HT1080 (cell line): ENCODE results near the gene SNAPC5. TPM values are rescaled to one million over a fixed set of nuclear protein-coding genes. Genes with fewer than 3 reads are reported as not detected.
"Not testable (repeated sequence)": the region's sequence is repeated elsewhere in the genome, so short reads cannot be mapped to it uniquely, and the experiment has no call there.

Source experiments
- DNase-seq: peaks from one replicate; pipeline ENCODE4 v3.0.0-alpha.2; 2015; ENCODE audit warnings: low read depth
- polyA plus RNA-seq, 2 experiments: library from polyadenylated mRNA; depleted of rRNA; stranded (reverse); fragments of >200 nt; gene quantifications; 2 replicates each; pipeline ENCODE4 v1.2.3, GENCODE V29; 2015
- total RNA-seq: library from RNA; depleted of rRNA; stranded (reverse); fragments of >200 nt; shearing (Covaris generic); gene quantifications from 2 replicates; pipeline ENCODE4 v1.2.3, GENCODE V29; 2014; rRNA removed

The SNAPC5 gene
- total RNA-seq = 15.6 and 19.4 TPM in 2 replicates
- 31.2 and 34.0 TPM in 2 replicates for polyA plus RNA-seq (2015; cell fraction: cytosol; rRNA removed)
- 9.8 and 10.4 TPM in 2 replicates for polyA plus RNA-seq (2015; cell fraction: nucleus; rRNA removed)

- peak; percentile 97 for DNase-seq
Measured at GRCh38 chr15:66497502-66498455, at the start of gene SNAPC5. SNAPC5 (minus strand) TSS chr15:66497762; CDS start chr15:66497731, 31 bp downstream.

GRCh38 chr15:66545255-66545654 lies 47.7 kb upstream of the SNAPC5 start:
- no peak for DNase-seq

- no peak for DNase-seq
Measured at GRCh38 chr15:66542896-66543295, 45.3 kb upstream of the SNAPC5 start.

- no peak for DNase-seq
Measured at GRCh38 chr15:66535056-66535455, 37.5 kb upstream of the SNAPC5 start.

DNA sequence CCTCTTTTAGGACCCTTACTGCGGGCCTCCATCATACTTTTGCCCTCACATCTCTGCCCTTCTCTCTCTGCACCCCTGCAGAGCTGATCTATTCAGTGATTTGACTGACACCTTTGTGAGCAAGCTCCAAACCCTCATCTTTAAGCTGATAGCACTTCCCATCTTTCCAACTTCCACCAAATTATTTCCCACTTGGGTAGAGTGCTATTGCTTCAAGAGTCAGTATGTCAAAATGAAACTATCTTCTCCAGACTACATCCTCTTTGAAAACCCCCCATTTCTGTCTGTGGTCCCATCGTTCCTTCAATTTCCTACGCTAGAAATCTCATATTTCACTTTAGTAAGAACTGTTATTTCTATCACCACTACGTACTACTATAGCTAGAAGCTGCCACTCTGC lies 27.3 kb upstream of the SNAPC5 start:
- DNase-seq = no peak

DNA sequence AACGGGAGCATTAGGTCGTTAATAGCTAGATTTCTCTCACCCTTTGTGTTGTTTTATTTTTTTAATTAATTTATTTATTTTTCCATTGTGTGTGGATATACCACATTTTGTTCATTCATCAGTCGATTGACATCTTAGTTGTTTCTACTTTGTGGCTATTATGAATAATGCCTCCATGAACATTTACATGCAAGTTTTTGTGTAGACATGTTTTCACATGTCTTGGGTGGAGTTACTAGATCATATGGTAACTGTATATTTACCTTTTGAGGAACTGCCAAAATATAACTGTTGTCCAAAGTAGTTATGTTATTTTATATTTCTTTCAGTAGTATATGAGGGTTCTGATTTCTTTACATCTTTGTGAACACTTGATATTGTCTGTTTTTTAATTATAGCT lies 26.4 kb upstream of the SNAPC5 start:
- no peak for DNase-seq

- peak; percentile 84 for DNase-seq
Measured at GRCh38 chr15:66515901-66516322, 18.4 kb upstream of the SNAPC5 start.

GRCh38 chr15:66514586-66514985 lies 17.0 kb upstream of the SNAPC5 start:
- no peak for DNase-seq

DNA sequence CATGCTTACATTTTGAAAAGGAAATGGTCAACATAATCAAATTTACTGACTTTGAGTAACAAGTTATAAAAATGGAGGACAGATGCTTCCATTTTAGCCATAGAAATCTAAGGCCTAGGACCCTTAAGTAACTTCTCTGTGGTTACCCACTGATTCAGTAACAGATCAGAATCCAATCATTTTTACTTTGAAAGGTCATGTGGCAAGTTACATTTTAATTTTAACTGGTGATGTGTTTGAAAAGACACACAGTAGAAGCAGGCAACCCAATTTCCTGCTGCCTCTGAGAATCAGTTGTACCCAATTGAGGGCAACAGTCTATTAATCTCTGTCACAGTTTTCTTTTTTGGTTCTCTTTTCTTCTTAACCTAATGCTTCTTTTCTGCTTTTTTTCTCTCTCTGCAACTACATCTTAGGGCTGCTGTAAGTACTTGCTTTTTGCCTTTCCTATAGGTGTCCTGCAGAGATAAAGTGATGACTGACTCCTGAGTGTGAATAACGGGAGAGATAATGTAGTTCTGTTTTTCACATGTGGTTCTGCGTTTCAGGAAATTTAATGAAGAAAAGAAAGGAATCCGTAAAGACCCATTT lies 10.8 kb upstream of the SNAPC5 start:
- no peak for DNase-seq

DNA sequence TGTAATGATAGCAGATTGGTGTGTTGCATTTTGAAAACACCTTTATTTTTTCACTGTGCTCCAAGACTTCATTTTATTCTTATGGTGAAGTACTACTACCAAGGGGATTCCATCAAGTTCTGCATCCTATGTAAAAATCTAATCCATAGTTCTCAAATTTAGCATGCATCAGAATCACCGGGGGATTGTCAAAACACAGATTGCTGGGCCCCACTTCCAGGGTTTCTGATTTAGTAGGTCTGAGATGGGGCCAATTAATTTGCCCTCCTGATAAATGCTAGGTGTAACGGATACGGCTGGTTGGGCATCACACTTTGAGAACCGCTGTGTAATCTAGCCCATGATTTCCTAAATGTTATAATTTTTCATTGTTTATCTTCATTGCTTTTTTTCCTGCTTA lies 8.3 kb upstream of the SNAPC5 start:
- DNase-seq = no peak

- no peak for DNase-seq
Measured at GRCh38 chr15:66505430-66505811, 7.9 kb upstream of the SNAPC5 start.

GRCh38 chr15:66504563-66505429 lies 7.2 kb upstream of the SNAPC5 start, which contains the start of the genes RPL4 and ZWILCH:
RPL4 (minus strand) TSS chr15:66504855; CDS start chr15:66504790, 65 bp downstream.
ZWILCH (plus strand) TSS chr15:66505326; CDS start chr15:66505339, 13 bp downstream.
- DNase-seq = peak; percentile 86

DNA sequence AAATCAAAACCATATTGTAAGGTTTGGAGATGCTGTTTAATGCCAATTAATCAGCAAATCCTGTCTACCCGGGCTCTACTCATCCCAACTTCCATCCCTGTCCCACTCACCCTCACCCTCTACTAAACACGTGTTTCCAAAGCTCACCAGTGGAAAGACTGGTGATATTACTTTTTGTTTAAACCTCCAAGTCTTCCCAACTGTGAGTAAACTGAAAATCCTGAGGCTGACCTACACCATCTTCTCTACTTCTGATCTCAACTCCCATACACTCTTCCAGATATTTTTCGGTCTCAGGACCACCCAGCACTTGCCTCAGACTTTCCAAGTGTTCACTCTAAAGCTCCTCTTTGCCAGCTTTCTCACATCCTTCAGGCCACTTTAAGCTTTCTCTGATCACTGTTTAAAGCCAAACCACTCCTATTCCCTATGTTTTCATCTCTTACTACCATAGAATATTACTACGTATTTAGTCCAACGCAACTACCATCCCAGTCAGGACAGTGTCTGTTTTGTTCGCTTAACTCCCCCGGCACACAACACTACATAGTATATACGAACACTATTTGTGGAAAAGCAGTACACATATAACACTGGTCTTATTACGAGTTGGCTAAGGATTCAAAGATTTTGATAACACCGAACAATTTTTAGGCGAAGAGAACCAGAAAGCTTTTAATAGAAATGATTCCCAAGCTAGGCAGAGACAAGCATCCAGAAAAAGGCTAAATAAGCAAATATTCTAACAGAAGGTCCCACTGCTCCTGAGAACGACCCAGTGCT lies 6.4 kb upstream of the SNAPC5 start:
- DNase-seq = peak; percentile 36

DNA sequence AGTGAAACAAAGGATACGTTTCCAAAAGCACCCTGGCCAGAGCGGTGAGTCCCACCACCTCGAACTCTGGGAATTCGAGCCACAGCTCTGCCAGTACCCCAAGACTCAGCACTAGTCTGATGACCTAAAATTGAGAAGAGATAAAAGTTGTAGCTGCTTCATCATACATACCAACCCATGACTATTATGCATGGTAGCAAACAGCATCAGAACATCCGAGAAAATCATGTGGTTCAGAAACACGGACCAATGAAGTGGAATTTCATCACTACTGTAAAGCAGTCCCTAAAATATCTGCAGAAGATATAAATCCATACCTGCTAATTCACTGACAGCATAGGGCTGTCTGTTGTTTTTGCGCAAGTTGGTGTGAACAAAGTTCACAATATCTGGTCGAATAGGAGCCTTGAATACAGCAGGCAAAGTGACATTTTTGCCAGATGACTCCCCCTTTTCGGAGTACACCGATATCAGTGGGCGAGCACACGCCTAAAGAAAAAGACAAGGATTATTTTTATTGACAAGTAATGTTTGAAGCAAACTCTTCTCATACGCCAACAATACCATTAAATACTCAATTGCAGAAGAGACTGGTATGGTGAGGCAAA lies 5.6 kb upstream of the SNAPC5 start:
- not testable (repeated sequence) for DNase-seq

DNA sequence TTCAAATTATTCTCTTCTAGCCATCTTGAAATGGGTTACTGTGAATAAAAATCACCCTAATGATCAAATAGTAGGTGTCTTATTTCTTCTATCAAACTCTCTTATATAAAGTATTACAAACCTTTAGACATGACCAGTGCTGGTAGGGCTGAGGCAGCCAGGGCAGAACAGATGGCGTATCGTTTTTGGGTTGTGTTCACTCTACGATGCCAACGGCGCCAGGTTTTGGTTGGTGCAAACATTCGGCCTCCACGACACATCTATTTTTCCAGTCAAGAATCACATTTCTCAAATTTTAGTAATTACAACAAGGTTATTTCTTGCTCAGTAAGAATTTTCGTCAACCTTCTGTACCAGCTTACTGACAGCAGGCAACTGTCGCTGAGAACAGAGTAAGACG lies 4.9 kb upstream of the SNAPC5 start:
- DNase-seq = no peak

DNA sequence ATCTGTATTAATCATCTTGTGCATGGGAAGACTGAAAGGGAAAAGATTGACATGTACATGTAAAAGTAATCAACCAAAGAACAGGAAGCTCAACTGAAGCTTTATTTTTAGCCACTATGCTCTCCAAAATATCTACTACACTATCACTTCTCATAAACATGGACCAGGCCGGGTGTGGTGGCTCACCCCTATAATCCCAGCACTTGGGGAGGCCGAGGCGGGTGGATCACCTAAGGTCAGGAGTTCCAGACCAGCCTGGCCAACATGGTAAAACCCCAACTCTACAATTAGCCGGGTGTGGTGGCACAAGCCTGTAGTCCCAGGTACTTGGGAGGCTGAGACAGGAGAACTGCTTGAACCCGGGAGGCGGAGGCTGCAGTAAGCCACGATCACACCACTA lies 2.8 kb upstream of the SNAPC5 start:
- not testable (repeated sequence) for DNase-seq

DNA sequence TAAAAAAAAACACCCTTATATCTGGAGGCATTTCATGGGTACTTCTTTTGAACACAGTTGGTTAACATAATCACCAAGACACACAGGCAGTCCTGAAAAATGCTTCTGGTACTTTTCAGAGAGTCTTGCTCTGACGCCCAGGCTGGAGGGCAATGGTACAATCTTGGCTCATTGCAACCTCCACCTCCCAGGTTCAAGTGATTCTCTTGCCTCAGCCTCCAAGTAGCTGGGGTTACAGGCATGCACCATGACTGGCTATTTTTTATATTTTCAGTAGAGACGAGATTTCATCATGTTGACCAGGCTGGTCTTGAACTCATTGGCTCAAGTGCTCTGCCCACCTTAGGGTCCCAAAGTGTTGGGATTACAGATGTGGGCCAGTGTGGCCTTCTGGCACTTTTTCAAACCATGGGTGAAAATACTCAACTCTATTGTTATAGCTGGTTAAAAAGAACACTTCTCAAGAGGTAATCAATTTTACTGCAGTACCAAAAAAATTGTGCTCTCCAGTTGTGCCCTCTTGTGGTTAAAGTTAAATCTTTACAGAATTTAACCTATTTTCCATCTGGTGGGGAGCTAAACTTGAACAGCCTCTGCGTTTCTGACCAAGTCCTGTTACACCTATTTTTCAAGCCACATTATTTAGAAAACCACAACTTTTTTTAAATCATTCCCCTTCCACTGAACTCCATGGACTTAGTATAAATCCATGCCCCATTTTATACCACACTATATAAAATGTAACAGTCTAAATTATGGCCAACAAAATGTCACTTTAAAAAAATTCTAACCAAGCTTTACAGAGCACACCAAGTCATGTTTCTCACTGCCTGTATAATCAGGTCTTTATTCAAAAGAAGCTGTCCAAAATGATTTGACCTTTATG lies 1.2 kb upstream of the SNAPC5 start:
- peak; percentile 41 for DNase-seq

DNA sequence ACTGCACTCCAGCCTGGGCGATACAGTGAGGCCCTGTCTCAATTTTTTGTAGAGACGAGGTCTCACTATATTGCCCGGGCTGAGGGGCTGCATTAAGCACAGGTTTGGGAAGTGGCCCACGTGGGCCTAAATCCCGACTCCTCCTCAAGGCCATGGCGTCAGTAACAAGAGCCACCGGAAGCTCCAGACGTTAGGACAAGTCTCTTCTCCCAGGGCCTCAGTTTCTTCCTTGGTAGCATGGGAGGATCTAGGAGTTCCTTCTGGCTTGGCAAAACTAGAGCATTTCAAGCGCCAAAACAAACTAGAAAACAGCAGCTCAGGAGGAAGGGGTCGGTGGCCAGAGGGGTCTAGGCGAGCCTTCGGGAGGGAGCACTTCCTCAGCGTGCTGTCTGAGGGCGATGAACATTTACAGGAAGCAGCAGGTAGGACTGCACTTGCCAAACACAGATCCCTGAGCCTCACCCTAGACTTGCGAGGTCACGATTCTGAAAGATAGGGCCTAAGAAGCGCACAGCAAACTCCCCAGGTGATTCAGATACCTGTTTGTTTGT lies 536 bp downstream of the SNAPC5 start:
- DNase-seq = no peak

- DNase-seq = no peak
Measured at GRCh38 chr15:66494262-66494661, 3.3 kb downstream of the SNAPC5 start.
